NCI-H446 treated with DMSO at 0.1 percent for 48 hours (cell line): ENCODE results near the gene CT45A3.
"Not testable (repeated sequence)": the region's sequence is repeated elsewhere in the genome, so short reads cannot be mapped to it uniquely, and the experiment has no call there.

Source experiments
- DNase-seq: peaks from one replicate; lab custom pipeline; 2025; lab: John Stamatoyannopoulos, UW

Gene CT45A3

GRCh38 chrX:135768091-135768490 is at the start of gene CT45A3:
TSS of gene CT45A3 (minus strand) at chrX:135768191. CDS start at chrX:135764444, 3,747 bp downstream.
- not testable (repeated sequence) for DNase-seq

- not testable (repeated sequence) for DNase-seq
These were observed 34.7 kb upstream of the CT45A3 start, which contains the start of gene CT45A6 for GRCh38 chrX:135802687-135803086. TSS of gene CT45A6 (minus strand) at chrX:135802787. CDS start at chrX:135798993, 3,794 bp downstream.

- not testable (repeated sequence) for DNase-seq
These were observed 17.4 kb upstream of the CT45A3 start, which contains the start of gene CT45A5 for GRCh38 chrX:135785403-135785802. TSS of gene CT45A5 (minus strand) at chrX:135785503. CDS start at chrX:135781729, 3,774 bp downstream.

GRCh38 chrX:135744739-135745138 is 23.3 kb downstream of the CT45A3 start:
- not testable (repeated sequence) for DNase-seq

- no peak for DNase-seq
These were observed 26.7 kb downstream of the CT45A3 start for GRCh38 chrX:135741192-135741715.

- no peak for DNase-seq
These were observed 27.3 kb downstream of the CT45A3 start for GRCh38 chrX:135740681-135741149.

GRCh38 chrX:135737366-135738071 is 30.5 kb downstream of the CT45A3 start:
- no peak for DNase-seq

GRCh38 chrX:135734666-135735065 is 33.3 kb downstream of the CT45A3 start:
- DNase-seq, result not testable (repeated sequence)

GRCh38 chrX:135713795-135714194 is 54.2 kb downstream of the CT45A3 start:
- no peak for DNase-seq

GRCh38 chrX:135713183-135713689 is 54.8 kb downstream of the CT45A3 start, which contains the start of gene CT45A1:
TSS of gene CT45A1 (plus strand) at chrX:135713639. CDS start at chrX:135718941, 5,302 bp downstream.
- DNase-seq, result not testable (repeated sequence)
